GM12874 (cell line): ENCODE results near the gene AKNA.

ENCODE experiments used
- TF ChIP-seq, protein P1 (sequence below): IDR thresholded peaks from 2 replicates; pipeline ENCODE4 v1.5.1; 2011; ENCODE audit warnings: low read depth, mild to moderate bottlenecking, control low read depth, low read length, moderate library complexity; ENCODE audit not compliant: insufficient read depth

AKNA gene

DNA sequence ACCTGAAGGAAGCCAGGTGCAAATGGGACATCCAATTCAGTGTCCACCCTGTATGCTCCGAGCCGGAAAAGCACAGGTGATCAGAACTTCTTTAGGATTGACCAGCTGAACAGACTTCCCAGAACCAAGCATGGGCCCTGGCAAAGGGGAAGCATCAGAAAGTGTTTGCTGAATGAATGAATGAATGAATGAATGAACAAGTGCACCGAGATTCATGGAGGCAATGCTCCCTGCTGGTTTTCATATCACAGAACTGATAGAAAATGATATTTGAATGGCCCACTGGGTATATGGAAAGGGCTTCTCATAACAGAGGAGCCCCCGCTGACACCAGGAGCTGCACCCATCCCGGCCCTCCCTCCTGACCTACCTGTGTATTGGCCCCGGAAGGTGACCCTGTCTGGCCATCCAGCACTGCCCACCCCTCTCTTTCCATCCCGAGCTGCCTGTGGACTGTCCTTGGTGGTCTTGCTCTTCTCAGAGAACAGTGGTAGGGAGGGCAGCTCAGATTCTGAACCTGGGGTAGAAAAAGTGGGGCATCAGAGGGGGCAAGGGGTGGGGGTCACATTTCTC is 42.2 kb downstream of the AKNA start:
- TF ChIP-seq, protein P1, sequence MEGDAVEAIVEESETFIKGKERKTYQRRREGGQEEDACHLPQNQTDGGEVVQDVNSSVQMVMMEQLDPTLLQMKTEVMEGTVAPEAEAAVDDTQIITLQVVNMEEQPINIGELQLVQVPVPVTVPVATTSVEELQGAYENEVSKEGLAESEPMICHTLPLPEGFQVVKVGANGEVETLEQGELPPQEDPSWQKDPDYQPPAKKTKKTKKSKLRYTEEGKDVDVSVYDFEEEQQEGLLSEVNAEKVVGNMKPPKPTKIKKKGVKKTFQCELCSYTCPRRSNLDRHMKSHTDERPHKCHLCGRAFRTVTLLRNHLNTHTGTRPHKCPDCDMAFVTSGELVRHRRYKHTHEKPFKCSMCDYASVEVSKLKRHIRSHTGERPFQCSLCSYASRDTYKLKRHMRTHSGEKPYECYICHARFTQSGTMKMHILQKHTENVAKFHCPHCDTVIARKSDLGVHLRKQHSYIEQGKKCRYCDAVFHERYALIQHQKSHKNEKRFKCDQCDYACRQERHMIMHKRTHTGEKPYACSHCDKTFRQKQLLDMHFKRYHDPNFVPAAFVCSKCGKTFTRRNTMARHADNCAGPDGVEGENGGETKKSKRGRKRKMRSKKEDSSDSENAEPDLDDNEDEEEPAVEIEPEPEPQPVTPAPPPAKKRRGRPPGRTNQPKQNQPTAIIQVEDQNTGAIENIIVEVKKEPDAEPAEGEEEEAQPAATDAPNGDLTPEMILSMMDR: no peak

DNA sequence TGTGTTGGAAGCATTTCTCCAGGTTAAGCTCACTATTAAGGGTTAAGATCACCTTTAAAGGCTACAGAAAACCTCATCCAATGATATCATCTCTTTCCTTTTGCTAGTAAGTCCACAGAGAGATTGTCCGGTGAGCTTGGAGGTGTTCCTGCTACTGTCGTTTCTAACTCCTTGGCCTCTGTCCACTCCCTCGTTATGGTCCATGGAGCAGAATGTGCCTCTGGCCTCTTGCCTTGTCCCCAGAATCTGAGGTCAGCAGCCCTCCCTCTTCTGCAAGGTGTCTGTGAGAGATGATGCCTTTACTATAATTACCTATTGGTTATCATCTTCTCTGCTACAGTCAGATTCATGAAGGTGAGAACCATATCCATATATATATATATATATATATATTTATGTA is 43.1 kb downstream of the AKNA start:
- TF ChIP-seq, protein P1: no peak

DNA sequence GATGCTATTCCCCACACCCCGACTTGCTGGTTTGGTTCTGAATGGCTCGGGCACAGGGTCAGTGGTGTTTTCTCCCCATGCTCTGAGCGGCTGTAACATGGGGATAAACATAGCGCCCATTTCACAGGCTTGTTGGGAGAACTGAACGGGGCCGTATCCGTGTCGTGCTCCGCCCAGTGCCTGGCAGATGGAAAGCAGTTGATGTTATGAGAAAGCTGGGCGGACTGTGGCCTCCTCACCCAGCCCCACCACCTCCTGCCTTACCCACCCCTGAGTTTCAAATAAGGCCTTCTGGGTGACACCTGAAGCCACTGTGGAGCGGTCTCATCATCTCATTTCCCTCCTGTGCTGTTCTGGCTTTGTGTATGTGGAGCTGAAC is 43.6 kb downstream of the AKNA start:
- TF ChIP-seq, protein P1: no peak

DNA sequence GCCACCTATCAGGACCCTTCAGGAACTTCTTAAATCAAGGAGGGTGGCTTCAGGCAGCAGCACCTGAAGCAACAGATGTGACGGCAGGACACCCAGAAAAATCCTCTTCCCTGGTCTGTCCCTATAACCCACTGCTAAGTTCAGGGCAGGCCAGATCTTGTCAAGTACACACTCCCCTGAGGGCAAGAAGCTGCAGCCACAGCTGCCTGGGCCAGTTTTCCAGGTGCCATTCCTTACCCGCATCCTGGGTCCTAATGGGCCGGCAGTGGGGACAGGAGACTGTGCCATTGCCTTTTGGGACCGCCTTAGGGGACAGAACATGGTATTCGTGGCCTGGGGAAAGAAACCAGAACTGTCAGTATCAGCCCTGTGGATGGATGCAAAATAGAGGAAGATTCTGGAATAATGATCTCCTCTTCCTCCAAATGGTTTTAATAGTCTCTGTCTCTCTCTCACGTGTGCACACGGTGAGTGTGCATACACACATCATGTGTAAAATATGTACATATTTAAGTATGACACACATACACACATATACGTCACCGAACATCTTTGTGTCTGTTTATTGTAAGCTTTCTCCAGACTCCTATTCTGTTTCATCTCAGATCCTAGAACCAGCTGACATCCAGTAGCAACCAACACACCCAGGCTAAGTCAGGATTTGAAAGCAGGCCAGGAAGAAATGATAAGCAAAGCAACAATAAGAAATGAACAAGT is 44.2 kb downstream of the AKNA start:
- TF ChIP-seq, protein P1: no peak

DNA sequence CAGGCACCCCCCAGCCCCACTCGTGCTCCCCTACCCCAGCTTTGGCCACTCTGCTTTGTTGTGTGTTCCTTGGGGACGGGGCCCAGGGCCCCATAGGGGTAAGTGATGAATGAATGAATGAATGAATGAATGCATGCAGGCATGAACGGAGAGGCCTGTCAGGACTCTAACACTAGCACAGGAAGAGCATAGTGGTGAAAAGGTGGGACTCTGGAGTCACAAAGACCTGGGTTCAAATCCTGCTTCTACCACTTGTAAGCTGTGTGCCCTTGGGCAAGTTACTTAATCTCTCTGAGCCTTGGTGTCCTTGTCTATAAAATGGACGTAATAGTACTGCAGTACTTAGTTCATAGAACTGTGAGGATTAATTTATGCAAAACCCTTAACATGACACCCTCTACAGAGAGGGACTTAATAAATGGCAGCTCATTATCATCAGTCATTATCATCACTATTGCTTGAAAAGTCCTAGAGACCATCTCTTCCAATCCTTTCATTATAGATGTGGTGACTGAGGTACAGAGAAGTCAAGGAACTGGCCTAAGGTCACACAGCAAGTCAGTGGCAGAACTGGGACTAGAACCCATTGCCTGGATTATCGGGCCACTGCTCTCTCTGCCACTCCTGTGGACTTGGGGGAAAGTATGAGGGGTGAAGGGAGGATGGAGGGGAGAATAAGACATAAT is 44.9 kb downstream of the AKNA start:
- TF ChIP-seq, protein P1: no peak

DNA sequence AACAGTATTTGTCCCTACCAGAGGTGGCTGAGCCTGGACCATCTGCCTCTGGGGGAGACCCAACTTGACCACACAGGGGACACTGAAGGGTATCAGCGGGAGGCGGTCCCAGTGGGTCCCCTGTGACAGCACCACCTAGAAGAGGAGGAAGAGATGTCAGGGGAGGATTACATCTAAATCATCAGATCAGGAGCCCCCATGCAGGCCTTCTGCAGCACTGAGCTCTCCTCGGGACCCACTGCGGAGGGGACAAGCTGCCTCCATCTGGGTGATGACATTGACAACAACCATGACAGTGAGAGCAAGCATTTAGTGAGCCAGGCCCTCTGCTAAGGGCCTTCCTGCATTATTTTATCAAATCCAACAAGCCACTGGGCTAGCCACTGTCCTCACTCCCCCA is 45.8 kb downstream of the AKNA start:
- TF ChIP-seq, protein P1: no peak

DNA sequence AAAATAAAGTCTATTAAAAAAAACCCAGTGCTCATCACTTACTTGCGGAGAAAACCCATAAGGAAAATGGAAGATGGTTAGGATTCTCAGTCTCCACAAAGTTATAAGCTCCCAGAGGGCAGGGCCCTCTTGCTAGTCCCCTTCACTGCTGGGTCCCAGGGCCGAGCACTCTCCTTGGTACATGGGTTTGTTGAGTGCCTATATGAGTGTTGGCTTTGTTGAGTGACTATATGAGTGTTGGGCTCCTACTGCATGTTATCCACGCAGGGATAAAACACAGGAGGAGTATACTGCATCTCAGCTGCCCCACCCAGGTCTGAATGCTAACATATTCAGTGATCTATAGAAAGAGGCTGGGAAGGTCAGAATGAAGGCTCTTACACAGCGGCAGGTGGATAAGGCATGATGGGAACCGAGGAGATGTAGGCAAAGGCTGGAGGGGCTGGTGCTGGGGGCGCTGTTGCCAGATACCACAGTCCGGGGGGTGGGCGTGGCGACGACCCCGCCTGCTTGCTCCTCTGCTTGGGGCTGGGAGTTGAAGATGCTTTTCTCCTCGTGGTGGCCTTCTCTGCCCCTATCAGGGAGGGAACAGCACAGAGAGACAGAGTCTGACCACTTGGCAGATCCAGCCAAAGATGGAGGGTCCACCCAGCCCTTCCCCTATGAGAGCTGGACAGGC is 46.5 kb downstream of the AKNA start:
- TF ChIP-seq, protein P1: no peak
